ENCODE measurements around the gene CD58. TPM values are rescaled to one million over a fixed set of nuclear protein-coding genes. Genes with fewer than 3 reads are reported as not detected.

CD58 gene
- polyA plus RNA-seq, 1 donor (not counting 4 experiments of a cell fraction or from before 2014, with no cell fraction given), result 38.6 TPM

DNA sequence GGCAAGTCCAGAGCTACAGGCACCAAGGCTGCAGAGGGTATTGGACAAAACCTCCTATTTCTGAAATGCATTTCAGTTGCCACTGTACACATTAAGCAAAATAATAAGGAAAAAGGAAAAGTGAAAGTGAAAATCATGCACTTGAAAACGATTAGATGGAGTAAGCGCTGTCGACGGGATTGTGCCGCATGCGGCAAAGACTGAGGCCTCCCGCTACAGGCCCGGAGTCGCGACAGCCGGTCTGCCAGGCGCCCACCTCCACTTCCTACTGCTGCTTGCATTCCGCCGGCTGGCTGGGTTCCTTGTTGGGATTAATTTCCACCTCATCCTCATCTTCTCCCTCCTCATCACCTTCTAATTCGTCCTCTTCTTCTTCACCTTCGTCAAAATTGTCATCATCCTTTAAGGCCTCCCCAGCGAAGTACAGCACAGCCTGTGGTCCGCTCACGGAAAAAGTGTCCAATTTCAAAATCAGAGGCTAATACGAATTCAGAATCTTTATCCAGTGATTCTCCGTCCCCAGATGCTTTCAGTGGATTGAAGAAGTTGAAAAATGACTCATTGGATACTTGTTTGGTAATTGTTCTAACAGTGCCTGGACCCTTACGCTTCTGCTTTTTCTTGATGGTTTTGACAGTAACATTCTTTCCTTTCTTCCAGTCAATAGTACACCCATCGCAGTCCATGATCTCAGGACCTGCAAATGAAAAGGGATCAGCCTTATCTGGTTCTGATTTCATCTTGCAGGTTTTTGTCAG lies 38.0 kb downstream of the CD58 start:
- H3K9me3 ChIP-seq (ENCODE audit: control insufficient read depth, low read depth, low read length), result no peaks in the 10 kb centered on the region
- FAIRE-seq (no peak), DNase-seq (ENCODE audit: low read depth, low spot score) (no peak)
- H3K36me3 ChIP-seq (ENCODE audit: control insufficient read depth in 2 of 2, extremely low read depth in 1 of 2, insufficient read depth in 2 of 2, low read length in 2 of 2), result peaks cover 0 to 3% of the 10 kb centered on the region in 2 experiments
- no peaks in the 10 kb centered on the region for H3K27me3 ChIP-seq (ENCODE audit: control insufficient read depth, extremely low read depth, insufficient read depth, low read length)
- no peak overlapping the region for H3K4me3 ChIP-seq (ENCODE audit: control insufficient read depth in 2 of 3, extremely low read depth in 1 of 3, insufficient read depth in 2 of 3, low read depth in 1 of 3, low read length in 3 of 3)
- no peaks in the 10 kb centered on the region for H4K20me1 ChIP-seq (ENCODE audit: control insufficient read depth, extremely low read depth, insufficient read depth, low read length)
- H3K9me1 ChIP-seq (ENCODE audit: control insufficient read depth, extremely low read depth, insufficient read depth, low read length), result no peaks in the 10 kb centered on the region
- no peak overlapping the region for H3K4me2 ChIP-seq (ENCODE audit: control insufficient read depth, extremely low read depth, insufficient read depth, low read depth, low read length)
- no peak overlapping the region for H3K9ac ChIP-seq (ENCODE audit: control insufficient read depth, extremely low read depth, insufficient read depth, low read length)
- no peaks in the 10 kb centered on the region for H3K79me2 ChIP-seq (ENCODE audit: control insufficient read depth, insufficient read depth, low read length)
- TF ChIP-seq, protein P1, sequence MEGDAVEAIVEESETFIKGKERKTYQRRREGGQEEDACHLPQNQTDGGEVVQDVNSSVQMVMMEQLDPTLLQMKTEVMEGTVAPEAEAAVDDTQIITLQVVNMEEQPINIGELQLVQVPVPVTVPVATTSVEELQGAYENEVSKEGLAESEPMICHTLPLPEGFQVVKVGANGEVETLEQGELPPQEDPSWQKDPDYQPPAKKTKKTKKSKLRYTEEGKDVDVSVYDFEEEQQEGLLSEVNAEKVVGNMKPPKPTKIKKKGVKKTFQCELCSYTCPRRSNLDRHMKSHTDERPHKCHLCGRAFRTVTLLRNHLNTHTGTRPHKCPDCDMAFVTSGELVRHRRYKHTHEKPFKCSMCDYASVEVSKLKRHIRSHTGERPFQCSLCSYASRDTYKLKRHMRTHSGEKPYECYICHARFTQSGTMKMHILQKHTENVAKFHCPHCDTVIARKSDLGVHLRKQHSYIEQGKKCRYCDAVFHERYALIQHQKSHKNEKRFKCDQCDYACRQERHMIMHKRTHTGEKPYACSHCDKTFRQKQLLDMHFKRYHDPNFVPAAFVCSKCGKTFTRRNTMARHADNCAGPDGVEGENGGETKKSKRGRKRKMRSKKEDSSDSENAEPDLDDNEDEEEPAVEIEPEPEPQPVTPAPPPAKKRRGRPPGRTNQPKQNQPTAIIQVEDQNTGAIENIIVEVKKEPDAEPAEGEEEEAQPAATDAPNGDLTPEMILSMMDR (optimal IDR thresholded peaks at IDR 0.05 in 1 of 3, IDR thresholded peaks at IDR 0.05 in 1 of 3, conservative IDR thresholded peaks at IDR 0.05 in 1 of 3; ENCODE audit: extremely low read depth in 1 of 3, insufficient read depth in 2 of 3, low read length in 3 of 3), result no peak
- TF ChIP-seq EZH2 (IDR thresholded peaks at IDR 0.05; ENCODE audit: low read length), result no peak
- H3K4me1 ChIP-seq (ENCODE audit: control insufficient read depth, extremely low read depth, insufficient read depth, low read length), result peaks cover 22% of the 10 kb centered on the region
- dilution Hi-C loops (cut with MboI; ENCODE audit: extremely low pct_ligation_motif_present, low sequenced_read_pairs), result no loop called here
- no peak overlapping the region for H3K27ac ChIP-seq (ENCODE audit: control insufficient read depth, insufficient read depth, low read length)
- H2AFZ ChIP-seq (ENCODE audit: control insufficient read depth, low read length), result no peak overlapping the region

GRCh38 chr1:116531917-116532316 lies 38.9 kb downstream of the CD58 start:
- H4K20me1 ChIP-seq (ENCODE audit: control insufficient read depth, extremely low read depth, insufficient read depth, low read length), result no peaks in the 10 kb centered on the region
- no peaks in the 10 kb centered on the region for H3K9me3 ChIP-seq (ENCODE audit: control insufficient read depth, low read depth, low read length)
- peaks cover 0 to 3% of the 10 kb centered on the region in 2 experiments for H3K36me3 ChIP-seq (ENCODE audit: control insufficient read depth in 2 of 2, extremely low read depth in 1 of 2, insufficient read depth in 2 of 2, low read length in 2 of 2)
- DNase-seq (ENCODE audit: low read depth, low spot score) (no peak), FAIRE-seq (no peak)
- H3K4me3 ChIP-seq (ENCODE audit: control insufficient read depth in 2 of 3, extremely low read depth in 1 of 3, insufficient read depth in 2 of 3, low read depth in 1 of 3, low read length in 3 of 3), result no peak overlapping the region
- H3K9me1 ChIP-seq (ENCODE audit: control insufficient read depth, extremely low read depth, insufficient read depth, low read length), result no peaks in the 10 kb centered on the region
- dilution Hi-C loops (cut with MboI; ENCODE audit: extremely low pct_ligation_motif_present, low sequenced_read_pairs), result no loop called here
- H3K27me3 ChIP-seq (ENCODE audit: control insufficient read depth, extremely low read depth, insufficient read depth, low read length), result no peaks in the 10 kb centered on the region
- H3K79me2 ChIP-seq (ENCODE audit: control insufficient read depth, insufficient read depth, low read length), result no peaks in the 10 kb centered on the region
- peaks cover 15% of the 10 kb centered on the region for H3K4me1 ChIP-seq (ENCODE audit: control insufficient read depth, extremely low read depth, insufficient read depth, low read length)
- H3K9ac ChIP-seq (ENCODE audit: control insufficient read depth, extremely low read depth, insufficient read depth, low read length), result no peak overlapping the region
- TF ChIP-seq, protein P1 (optimal IDR thresholded peaks at IDR 0.05 in 1 of 3, IDR thresholded peaks at IDR 0.05 in 1 of 3, conservative IDR thresholded peaks at IDR 0.05 in 1 of 3; ENCODE audit: extremely low read depth in 1 of 3, insufficient read depth in 2 of 3, low read length in 3 of 3), result no peak
- TF ChIP-seq EZH2 (IDR thresholded peaks at IDR 0.05; ENCODE audit: low read length), result no peak
- H3K4me2 ChIP-seq (ENCODE audit: control insufficient read depth, extremely low read depth, insufficient read depth, low read depth, low read length), result no peak overlapping the region
- no peak overlapping the region for H3K27ac ChIP-seq (ENCODE audit: control insufficient read depth, insufficient read depth, low read length)
- no peak overlapping the region for H2AFZ ChIP-seq (ENCODE audit: control insufficient read depth, low read length)

Data from keratinocyte (primary cell).